HG02870 (cell line): Measurements from ENCODE around the gene AGO4.
"Not testable (repeated sequence)": the region's sequence is repeated elsewhere in the genome, so short reads cannot be mapped to it uniquely, and the experiment has no call there.

Source experiments
- ATAC-seq: cut with Tn5 transposase; IDR thresholded peaks from one replicate; pipeline ENCODE4 v1.9.1; 2021; ENCODE audit warnings: mild to moderate bottlenecking, moderate library complexity; ENCODE audit not compliant: unreplicated experiment

The AGO4 gene

GRCh38 chr1:35863881-35864625 lies 56.2 kb downstream of the AGO4 start:
- no peak for ATAC-seq

GRCh38 chr1:35864813-35865212 lies 57.0 kb downstream of the AGO4 start:
- ATAC-seq, result no peak

GRCh38 chr1:35866991-35867390 lies 59.2 kb downstream of the AGO4 start:
- ATAC-seq, result no peak

GRCh38 chr1:35869245-35869950 lies 61.6 kb downstream of the AGO4 start:
- ATAC-seq, result not testable (repeated sequence)

GRCh38 chr1:35870651-35871309 lies 63.0 kb downstream of the AGO4 start:
- ATAC-seq, result no peak

GRCh38 chr1:35873243-35873750 lies 65.5 kb downstream of the AGO4 start:
- ATAC-seq, result no peak

- ATAC-seq, result not testable (repeated sequence)
These were observed 66.3 kb downstream of the AGO4 start for GRCh38 chr1:35874115-35874514.

- ATAC-seq, result no peak
These were observed 69.2 kb downstream of the AGO4 start for GRCh38 chr1:35876988-35877387.

GRCh38 chr1:35881850-35882273 lies 74.0 kb downstream of the AGO4 start:
- ATAC-seq, result no peak

GRCh38 chr1:35882586-35882944 lies 74.7 kb downstream of the AGO4 start:
- ATAC-seq, result no peak

GRCh38 chr1:35882945-35883634 lies 75.3 kb downstream of the AGO4 start, which contains the start of gene AGO1:
Gene AGO1 (plus strand): TSS chr1:35883209. CDS start chr1:35883422, 213 bp downstream.
- ATAC-seq, result peak; percentile 77

GRCh38 chr1:35883635-35884101 lies 75.9 kb downstream of the AGO4 start:
- peak; percentile 15 for ATAC-seq

- ATAC-seq, result no peak
These were observed 77.1 kb downstream of the AGO4 start for GRCh38 chr1:35884934-35885333.

- no peak for ATAC-seq
These were observed 78.2 kb downstream of the AGO4 start for GRCh38 chr1:35885961-35886558.

GRCh38 chr1:35886577-35887431 lies 79.0 kb downstream of the AGO4 start:
- no peak for ATAC-seq

GRCh38 chr1:35887508-35887907 lies 79.7 kb downstream of the AGO4 start:
- ATAC-seq, result no peak

- ATAC-seq, result no peak
These were observed 80.4 kb downstream of the AGO4 start for GRCh38 chr1:35888255-35888654.

GRCh38 chr1:35888981-35889380 lies 81.2 kb downstream of the AGO4 start:
- ATAC-seq, result not testable (repeated sequence)

- ATAC-seq, result no peak
These were observed 85.4 kb downstream of the AGO4 start for GRCh38 chr1:35893051-35893879.
